Measurements from ENCODE around the gene LIPC.
A peak's percentile ranks its signal among the peaks of the same experiment; 100 is the strongest.

LIPC gene

GRCh38 chr15:58530056-58530590 is 98.3 kb downstream of the LIPC start:
- FAIRE-seq (no peak), DNase-seq (ENCODE audit: insufficient read length, low spot score) (no peak)

- no peak for DNase-seq (ENCODE audit: insufficient read length, low spot score)
- FAIRE-seq = no peak
Measured at GRCh38 chr15:58532126-58532525, 100.3 kb downstream of the LIPC start.

- DNase-seq (ENCODE audit: insufficient read length, low spot score) = no peak
- no peak for FAIRE-seq
Measured at GRCh38 chr15:58534556-58534955, 102.8 kb downstream of the LIPC start.

DNA sequence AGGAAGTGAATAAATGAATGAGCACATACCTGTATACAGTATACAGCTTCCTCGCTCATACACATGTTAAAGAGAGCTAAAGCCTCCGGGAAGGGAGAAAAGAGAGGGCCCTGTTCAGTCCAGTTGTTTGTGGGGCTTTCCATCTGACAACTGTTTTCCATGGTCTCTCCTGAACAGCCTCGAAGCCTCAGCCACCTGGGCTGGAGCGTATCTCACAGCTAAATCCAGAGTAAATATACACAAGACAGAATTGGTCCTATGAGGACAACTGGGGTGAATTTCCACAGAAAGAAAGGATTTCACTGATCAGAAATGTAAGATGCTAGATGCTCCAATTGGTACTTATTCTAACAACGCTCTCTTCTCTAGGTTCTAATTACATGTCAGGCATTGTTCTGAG is 103.5 kb downstream of the LIPC start:
- DNase-seq (ENCODE audit: insufficient read length, low spot score) = no peak
- no peak for FAIRE-seq

DNA sequence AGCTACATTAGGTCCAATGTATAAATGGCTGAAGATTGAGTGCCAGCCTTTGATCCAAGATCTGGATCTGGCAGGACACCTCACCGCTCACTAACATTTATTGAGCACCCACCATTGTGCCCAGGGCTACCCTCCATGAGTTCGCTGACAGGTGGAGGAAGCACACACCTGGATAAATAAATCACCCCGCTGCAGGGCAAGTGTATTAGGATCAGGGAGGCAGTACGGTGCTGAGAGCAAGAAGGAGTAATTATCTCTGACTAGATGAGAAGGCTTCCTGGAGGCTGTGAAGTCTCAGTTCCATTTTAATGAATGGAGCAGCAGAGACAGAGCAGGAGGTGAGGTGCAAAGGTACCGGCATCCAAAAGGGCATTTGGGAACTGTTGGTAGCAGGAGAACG is 104.1 kb downstream of the LIPC start:
- FAIRE-seq (no peak), DNase-seq (ENCODE audit: insufficient read length, low spot score) (no peak)

DNA sequence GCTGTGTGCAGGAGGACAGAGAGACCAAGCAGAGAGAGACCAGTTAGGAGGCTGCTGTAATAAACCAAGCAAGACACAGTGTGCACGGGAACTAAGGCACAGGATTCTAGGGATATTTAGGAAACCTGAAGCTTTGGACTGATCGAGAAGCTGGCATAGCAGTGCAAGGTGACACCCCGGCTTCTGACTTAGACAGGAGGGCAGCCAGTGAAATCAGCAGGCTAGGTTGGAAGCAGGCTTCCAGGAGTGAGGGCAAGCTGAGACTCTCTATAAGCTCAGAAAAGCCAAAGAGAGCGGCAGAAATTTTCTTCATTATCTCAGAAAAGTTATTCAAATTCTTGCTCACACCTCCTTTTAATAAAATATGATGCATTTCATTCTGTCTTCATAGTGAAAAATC is 104.6 kb downstream of the LIPC start:
- no peak for FAIRE-seq

GRCh38 chr15:58537033-58537432 is 105.2 kb downstream of the LIPC start:
- DNase-seq (ENCODE audit: insufficient read length, low spot score) (no peak), FAIRE-seq (no peak)

More for the DNA sequence above, 104.6 kb downstream of the LIPC start:
- no peak for DNase-seq (ENCODE audit: insufficient read length, low spot score)

DNA sequence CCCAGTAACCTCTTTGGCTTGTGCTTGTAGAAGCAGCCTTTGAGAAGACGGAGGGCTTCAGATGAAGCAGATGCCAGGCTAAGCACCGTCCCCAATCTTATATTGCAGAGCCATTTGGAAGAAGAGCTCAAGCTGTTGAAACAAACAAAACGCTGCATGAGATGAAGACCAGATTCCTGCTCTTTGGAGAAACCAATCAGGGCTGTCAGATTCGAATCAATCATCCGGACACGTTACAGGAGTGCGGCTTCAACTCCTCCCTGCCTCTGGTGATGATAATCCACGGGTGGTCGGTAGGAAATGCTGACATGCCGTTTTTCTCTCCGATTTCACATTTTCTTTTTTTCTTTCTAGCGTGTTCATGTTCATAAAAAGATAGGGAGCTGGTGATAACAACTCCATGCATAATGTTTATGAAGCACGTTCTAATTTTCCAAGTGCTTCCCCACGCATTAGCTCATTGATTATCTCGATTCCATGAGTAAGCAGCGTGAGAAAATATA is 106.5 kb downstream of the LIPC start:
- DNase-seq (ENCODE audit: insufficient read length, low spot score) = no peak
- FAIRE-seq = no peak

GRCh38 chr15:58538901-58539300 is 107.1 kb downstream of the LIPC start:
- DNase-seq (ENCODE audit: insufficient read length, low spot score) (no peak), FAIRE-seq (no peak)

GRCh38 chr15:58539548-58539947 is 107.8 kb downstream of the LIPC start:
- FAIRE-seq (no peak), DNase-seq (ENCODE audit: insufficient read length, low spot score) (no peak)

- DNase-seq (ENCODE audit: insufficient read length, low spot score) (no peak), FAIRE-seq (no peak)
Measured at GRCh38 chr15:58541410-58542087, 109.8 kb downstream of the LIPC start.

GRCh38 chr15:58543664-58544335 is 112.0 kb downstream of the LIPC start:
- DNase-seq (ENCODE audit: insufficient read length, low spot score) = no peak
- FAIRE-seq = no peak

- DNase-seq (ENCODE audit: insufficient read length, low spot score) = no peak
- FAIRE-seq = no peak
Measured at GRCh38 chr15:58544756-58545155, 113.0 kb downstream of the LIPC start.

GRCh38 chr15:58545307-58546065 is 113.7 kb downstream of the LIPC start:
- FAIRE-seq (no peak), DNase-seq (ENCODE audit: insufficient read length, low spot score) (no peak)

- no peak for FAIRE-seq
- no peak for DNase-seq (ENCODE audit: insufficient read length, low spot score)
Measured at GRCh38 chr15:58546066-58546591, 114.3 kb downstream of the LIPC start.

GRCh38 chr15:58546635-58547627 is 115.1 kb downstream of the LIPC start:
- FAIRE-seq (peak; percentile 88), DNase-seq (ENCODE audit: insufficient read length, low spot score) (peak; percentile 79)

GRCh38 chr15:58547628-58548307 is 116.0 kb downstream of the LIPC start:
- no peak for DNase-seq (ENCODE audit: insufficient read length, low spot score)
- no peak for FAIRE-seq

- FAIRE-seq = no peak
Measured at GRCh38 chr15:58548308-58549012, 116.7 kb downstream of the LIPC start.

More at GRCh38 chr15:58548308-58549012, 116.7 kb downstream of the LIPC start:
- DNase-seq (ENCODE audit: insufficient read length, low spot score) = no peak
